Gastrocnemius medialis (tissue), 4 donors: ENCODE measurements around the gene CATSPER2. TPM values are rescaled to one million over a fixed set of nuclear protein-coding genes. Genes with fewer than 3 reads are reported as not detected.
A peak's percentile ranks its signal among the peaks of the same experiment; 100 is the strongest.
"Not testable (repeated sequence)": the region's sequence is repeated elsewhere in the genome, so short reads cannot be mapped to it uniquely, and the experiment has no call there.

Experiments
- ATAC-seq, 2 donors: fragments of 150-250 bp; one replicate each; pipeline ENCODE4 v1.9.1; 2016
- DNase-seq, 2 donors: peaks; one replicate each; pipeline ENCODE4 v3.0.0-alpha.2; 2019
- H3K27ac ChIP-seq, 4 donors: fragments of 200-600 bp; sonication (generic); 1 replicate in 1 of 4; 2 replicates in 3 of 4; pipeline ENCODE4 v1.5.1; 2016 to 2018; ENCODE audit warnings: mild to moderate bottlenecking in 2 of 4, moderate library complexity in 1 of 4
- H3K27me3 ChIP-seq, 3 donors: fragments of 200-600 bp; sonication (generic) in 2 of 3; 1 replicate in 1 of 3; 2 replicates in 2 of 3; pipeline versions ENCODE4 v1.5.1 to v1.6.0; 2016 to 2019; ENCODE audit warnings: mild to moderate bottlenecking in 1 of 3, moderate library complexity in 1 of 3
- H3K36me3 ChIP-seq, 2 donors: fragments of 200-600 bp; sonication (generic) in 1 of 2; one replicate each; pipeline ENCODE4 v1.5.1; 2017 to 2018
- H3K4me1 ChIP-seq, 2 donors: fragments of 200-600 bp; sonication (generic) in 1 of 2; one replicate each; pipeline ENCODE4 v1.5.1; 2016 to 2017; ENCODE audit warnings: mild to moderate bottlenecking in 2 of 2
- H3K4me3 ChIP-seq, 4 donors: fragments of 200-600 bp; sonication (generic) in 3 of 4; 1 replicate in 1 of 4; 2 replicates in 3 of 4; pipeline ENCODE4 v1.5.1; 2016 to 2019; ENCODE audit warnings: mild to moderate bottlenecking in 2 of 4
- H3K9me3 ChIP-seq, 3 donors: fragments of 200-600 bp; sonication (generic) in 2 of 3; 1 replicate in 1 of 3; 2 replicates in 2 of 3; pipeline ENCODE4 v1.5.1; 2016 to 2019
- CTCF ChIP-seq, 5 experiments: fragments of 450-650 bp in 3 of 5; fragments of 200-600 bp in 2 of 5; sonication (generic) in 2 of 5; IDR thresholded peaks in 4 of 5; conservative IDR thresholded peaks in 1 of 5; 1 replicate in 4 of 5; 2 replicates in 1 of 5; pipeline ENCODE4 v1.5.1; 2016 to 2019; ENCODE audit warnings: antibody characterized with exemption in 5 of 5, mild to moderate bottlenecking in 3 of 5, moderate library complexity in 3 of 5
- POLR2A ChIP-seq, 2 donors: fragments of 450-650 bp; IDR thresholded peaks; one replicate each; pipeline ENCODE4 v1.6.1; 2017; ENCODE audit warnings: antibody characterized with exemption in 2 of 2, mild to moderate bottlenecking in 2 of 2, moderate library complexity in 2 of 2
- in situ Hi-C, 4 donors: fragments of 200-750 bp; cut with MboI; loops; one replicate each; pipeline versions ENCODE4 v1.15.0 to v1.8.0; 2017; ENCODE audit warnings: low sequenced_read_pairs in 4 of 4
- intact Hi-C: fragments of 100-400 bp; cut with DNase I; formaldehyde crosslinking; loops from one replicate; pipeline ENCODE4 v1.15.1; 2023; ENCODE audit warnings: low total_unique reads
- total RNA-seq, 4 donors: library from RNA; depleted of rRNA; stranded (reverse); fragments of >200 nt; gene quantifications; one replicate each; pipeline versions ENCODE4 v1.1.0 to v1.2.3, GENCODE V29; 2016

CATSPER2 gene
- 1 to 10 TPM in 3 of 4 donors, under 1 TPM in 1; 0.29 to 2.1 (median 1.1) TPM for total RNA-seq

DNA sequence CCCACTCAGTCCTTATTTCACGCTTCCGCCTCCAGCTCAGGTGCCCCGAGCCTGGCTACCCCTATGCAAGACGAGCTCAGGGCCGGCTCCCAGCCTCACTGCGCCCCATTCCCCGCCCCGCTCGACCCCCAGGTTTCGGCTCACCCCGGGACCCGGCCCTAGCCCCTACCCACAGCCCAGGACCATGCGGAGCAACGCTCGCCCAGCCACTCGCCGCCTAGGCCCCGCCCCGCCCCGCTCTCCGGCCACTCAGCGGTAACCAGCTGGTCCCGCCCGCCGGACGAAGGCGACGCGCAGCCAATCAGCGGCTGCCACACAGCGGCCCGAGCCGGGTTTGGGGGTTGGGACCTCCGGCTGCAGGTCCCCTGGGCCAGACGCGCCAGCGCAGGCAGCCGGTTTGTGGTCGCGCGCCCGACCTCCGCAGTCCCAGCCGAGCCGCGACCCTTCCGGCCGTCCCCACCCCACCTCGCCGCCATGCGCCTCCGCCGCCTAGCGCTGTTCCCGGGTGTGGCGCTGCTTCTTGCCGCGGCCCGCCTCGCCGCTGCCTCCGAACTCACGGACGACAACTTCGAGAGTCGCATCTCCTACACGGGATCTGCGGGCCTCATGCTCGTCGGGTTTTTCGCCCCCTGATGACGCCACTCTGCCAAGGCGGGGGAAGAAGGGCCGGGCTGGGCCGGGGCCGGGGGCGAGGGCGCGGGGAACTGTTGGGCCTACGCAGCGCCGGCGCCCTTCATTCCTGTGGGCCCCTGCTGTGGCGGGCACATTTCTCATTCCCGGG, at the start of gene CATSPER2:
Gene CATSPER2 (minus strand): TSS at position 196 of the 781 bp plus-strand sequence. CDS start 783 bp downstream, outside the sequence.
- in situ Hi-C loops = no loop called here
- Histone ChIP-seq H3K9me3 (no peaks in the 10 kb centered on the region), H3K36me3 (peaks cover 0 to 3% of the 10 kb centered on the region in 2 donors), H3K4me3 (no peak within 1 kb of the TSS), H3K4me1 (no peaks in the 10 kb centered on the region), H3K27ac (no peak within 1 kb of the TSS), H3K27me3 (no peaks in the 10 kb centered on the region)
- intact Hi-C loops = no loop called here
- DNase-seq (no peak), ATAC-seq (no peak)
- TF ChIP-seq POLR2A (IDR thresholded peaks at IDR 0.05) = no peak
- TF ChIP-seq CTCF (IDR thresholded peaks at IDR 0.05 in 4 of 5, conservative IDR thresholded peaks at IDR 0.05 in 1 of 5) = no peak

DNA sequence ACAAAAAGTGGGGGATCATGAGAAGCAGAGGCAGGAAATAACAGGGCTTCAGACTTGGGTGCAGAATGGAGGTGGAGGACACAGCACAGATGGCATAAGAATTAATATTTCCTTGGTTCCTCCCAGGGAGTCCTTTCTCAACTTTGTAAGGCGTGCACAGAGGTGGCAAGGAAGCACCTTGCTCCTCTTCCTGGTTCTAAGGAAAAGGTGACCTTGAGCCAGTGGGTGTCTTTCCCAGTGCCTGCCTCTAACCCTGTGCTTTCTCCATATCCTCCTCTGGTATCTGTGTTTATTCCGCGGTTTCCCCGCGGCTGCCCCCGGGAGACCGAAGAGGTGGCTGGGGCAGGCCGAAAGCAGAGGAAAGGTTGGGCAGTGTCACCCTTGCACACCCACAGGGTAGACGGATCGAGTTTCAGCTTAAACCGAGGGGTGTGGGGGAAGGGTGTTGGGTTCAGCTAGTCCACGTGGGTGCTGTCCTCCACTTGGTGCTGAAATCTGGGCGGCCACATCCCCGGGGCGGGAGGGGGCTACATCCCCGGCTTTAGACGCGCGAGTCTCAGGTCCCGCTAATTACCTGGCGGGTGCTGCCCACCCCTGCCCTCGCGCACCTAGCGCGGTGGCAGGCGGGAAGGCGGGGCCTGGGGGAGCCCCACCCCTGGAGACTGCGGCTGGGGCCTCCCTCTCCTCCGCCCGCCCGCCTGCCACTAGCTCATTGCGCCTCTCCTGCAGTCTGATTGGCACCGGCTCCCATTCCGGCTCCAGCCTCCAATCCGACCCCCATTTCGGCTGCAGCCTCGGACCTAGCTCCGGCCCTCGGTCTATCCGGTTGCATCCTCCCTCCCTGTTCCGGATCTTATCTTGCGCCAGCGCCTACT, 44.7 kb upstream of the CATSPER2 start, which contains the start of gene CKMT1A:
Gene CKMT1A (plus strand): TSS at position 712 of the 875 bp plus-strand sequence. CDS start 192 bp downstream, outside the sequence.
- H3K27ac ChIP-seq, DNase-seq, in situ Hi-C loops, H3K4me3 ChIP-seq, H3K27me3 ChIP-seq, H3K4me1 ChIP-seq, intact Hi-C loops, H3K36me3 ChIP-seq, H3K9me3 ChIP-seq: not testable (repeated sequence)
- ATAC-seq = peak in 1 of 2 donors; percentile 44

GRCh38 chr15:43692679-43693078, 44.0 kb upstream of the CATSPER2 start:
- H3K36me3 ChIP-seq, intact Hi-C loops, H3K4me3 ChIP-seq, H3K4me1 ChIP-seq, in situ Hi-C loops, H3K27ac ChIP-seq, H3K9me3 ChIP-seq, DNase-seq, H3K27me3 ChIP-seq, ATAC-seq: not testable (repeated sequence)

GRCh38 chr15:43689604-43690301, 41.1 kb upstream of the CATSPER2 start:
- ATAC-seq = peak; percentile 98 to 99
- H3K9me3 ChIP-seq, H3K27me3 ChIP-seq, H3K27ac ChIP-seq, in situ Hi-C loops, intact Hi-C loops, H3K36me3 ChIP-seq, H3K4me3 ChIP-seq, DNase-seq, H3K4me1 ChIP-seq: not testable (repeated sequence)

- intact Hi-C loops, H3K9me3 ChIP-seq, H3K4me1 ChIP-seq, H3K4me3 ChIP-seq, in situ Hi-C loops, ATAC-seq, H3K36me3 ChIP-seq, H3K27ac ChIP-seq, DNase-seq, H3K27me3 ChIP-seq: not testable (repeated sequence)
Observed at GRCh38 chr15:43674175-43674574, 25.5 kb upstream of the CATSPER2 start.

GRCh38 chr15:43666177-43666576, 17.5 kb upstream of the CATSPER2 start:
- DNase-seq, H3K4me3 ChIP-seq, H3K27me3 ChIP-seq, H3K9me3 ChIP-seq, H3K4me1 ChIP-seq, intact Hi-C loops, in situ Hi-C loops, H3K36me3 ChIP-seq, H3K27ac ChIP-seq, ATAC-seq: not testable (repeated sequence)

GRCh38 chr15:43663333-43663732, 14.7 kb upstream of the CATSPER2 start:
- ATAC-seq, in situ Hi-C loops, H3K4me1 ChIP-seq, intact Hi-C loops, DNase-seq, H3K9me3 ChIP-seq, H3K4me3 ChIP-seq, H3K27me3 ChIP-seq, H3K27ac ChIP-seq, H3K36me3 ChIP-seq: not testable (repeated sequence)

DNA sequence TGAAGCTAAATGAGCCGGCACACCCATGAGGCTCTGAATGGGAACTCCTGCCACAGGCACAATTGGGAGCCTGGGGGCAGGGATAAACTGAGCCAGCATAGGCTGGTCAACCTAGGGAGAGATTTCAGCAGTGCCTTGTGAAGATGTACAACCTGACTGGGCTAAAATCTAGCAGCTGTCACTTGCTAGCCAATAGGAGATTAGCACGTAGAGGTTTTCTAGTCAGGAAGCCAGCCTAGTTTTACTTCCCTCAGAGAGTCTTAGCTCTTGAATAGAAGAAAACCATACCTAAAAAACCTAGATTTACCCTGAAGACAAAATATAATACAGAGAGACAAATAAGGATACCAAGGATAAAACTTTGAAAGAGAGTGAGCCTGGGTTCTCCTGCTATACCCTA, 13.6 kb upstream of the CATSPER2 start:
- DNase-seq, ATAC-seq, in situ Hi-C loops: not testable (repeated sequence)

DNA sequence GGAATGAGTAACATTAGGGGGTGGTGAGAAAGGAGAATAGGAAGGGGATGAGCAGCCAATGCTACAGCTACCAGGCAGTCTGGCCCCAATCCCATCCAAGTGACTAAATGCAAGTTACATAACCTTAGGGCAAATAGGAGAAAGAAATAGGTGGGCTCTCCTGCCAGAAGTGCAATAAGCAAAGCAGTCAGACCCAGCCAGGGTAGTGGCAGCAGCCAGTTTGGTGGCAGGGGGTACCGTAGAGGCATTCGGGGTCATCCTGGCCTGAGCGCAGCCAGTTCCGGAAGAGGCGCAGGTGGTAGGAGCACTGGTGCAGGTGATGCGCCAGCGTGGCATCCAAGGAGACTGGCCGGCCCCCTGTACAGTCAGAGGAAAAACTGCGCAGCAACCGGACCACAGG, 11.1 kb upstream of the CATSPER2 start:
- ATAC-seq = not testable (repeated sequence)

More for the DNA sequence above, 13.6 kb upstream of the CATSPER2 start:
- H3K4me1 ChIP-seq, H3K9me3 ChIP-seq, H3K27ac ChIP-seq, H3K27me3 ChIP-seq, H3K4me3 ChIP-seq, H3K36me3 ChIP-seq, intact Hi-C loops: not testable (repeated sequence)

GRCh38 chr15:43649430-43649926, 834 bp upstream of the CATSPER2 start:
- H3K36me3 ChIP-seq, in situ Hi-C loops, intact Hi-C loops, H3K27ac ChIP-seq, H3K9me3 ChIP-seq, ATAC-seq, H3K4me3 ChIP-seq, H3K4me1 ChIP-seq, H3K27me3 ChIP-seq, DNase-seq: not testable (repeated sequence)

More for the DNA sequence above, 11.1 kb upstream of the CATSPER2 start:
- intact Hi-C loops, DNase-seq, H3K9me3 ChIP-seq, H3K4me3 ChIP-seq, H3K27ac ChIP-seq, H3K27me3 ChIP-seq, H3K4me1 ChIP-seq, in situ Hi-C loops, H3K36me3 ChIP-seq: not testable (repeated sequence)
